ENCODE measurements around the gene ECHS1.
A peak's percentile ranks its signal among the peaks of the same experiment; 100 is the strongest.
"Not testable (repeated sequence)": the region's sequence is repeated elsewhere in the genome, so short reads cannot be mapped to it uniquely, and the experiment has no call there.

The ECHS1 gene

DNA sequence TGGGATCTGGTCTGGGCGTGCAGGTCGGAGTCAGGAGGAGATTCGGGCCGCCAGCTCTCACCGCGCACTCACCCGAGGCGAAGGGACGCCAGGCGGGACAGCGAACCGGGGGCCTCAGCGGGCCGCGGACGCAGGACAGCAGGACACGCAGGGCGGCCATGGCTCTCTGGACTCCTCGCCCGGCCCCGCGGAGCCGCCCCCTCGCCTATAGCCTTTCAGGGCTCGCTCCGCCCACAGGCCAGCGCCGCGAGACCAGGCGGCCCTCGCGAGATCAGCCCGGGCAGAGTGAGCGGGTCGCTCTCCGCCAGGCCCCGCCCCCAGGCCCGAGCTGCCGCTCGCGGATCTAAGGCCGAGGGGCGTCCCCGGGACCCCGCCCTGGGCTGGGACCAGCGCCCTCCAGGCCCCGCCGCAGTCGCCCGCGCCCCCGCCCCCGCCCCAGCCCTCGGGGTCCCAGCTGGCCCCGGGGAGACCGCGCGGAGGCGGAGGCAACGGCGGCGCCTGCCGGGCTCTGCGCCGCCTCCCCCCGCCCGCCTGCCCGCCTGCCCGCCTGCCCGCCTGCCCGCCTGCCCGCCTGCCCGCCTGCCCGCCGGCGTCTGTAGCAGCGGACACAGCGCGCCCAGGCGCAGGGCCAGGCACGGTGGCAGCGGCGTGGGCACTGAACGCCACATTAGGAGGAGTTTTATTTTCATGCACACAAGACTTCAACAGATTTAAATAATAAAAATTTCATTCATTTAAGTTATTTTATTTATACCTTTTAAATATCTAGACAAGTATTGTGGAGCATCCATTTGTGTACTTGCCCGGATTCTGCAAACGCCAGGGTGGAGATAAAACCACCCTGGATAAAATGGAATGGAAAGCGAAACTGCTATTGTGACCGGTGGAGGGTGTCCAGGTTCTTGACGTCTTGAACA lies at the start of gene ECHS1:
Gene ECHS1, minus strand, starts transcription at position 181 of the 917 bp plus-strand sequence. Its CDS starts 21 bp downstream, at position 160.
- peak; percentile 96 for DNase-seq

DNA sequence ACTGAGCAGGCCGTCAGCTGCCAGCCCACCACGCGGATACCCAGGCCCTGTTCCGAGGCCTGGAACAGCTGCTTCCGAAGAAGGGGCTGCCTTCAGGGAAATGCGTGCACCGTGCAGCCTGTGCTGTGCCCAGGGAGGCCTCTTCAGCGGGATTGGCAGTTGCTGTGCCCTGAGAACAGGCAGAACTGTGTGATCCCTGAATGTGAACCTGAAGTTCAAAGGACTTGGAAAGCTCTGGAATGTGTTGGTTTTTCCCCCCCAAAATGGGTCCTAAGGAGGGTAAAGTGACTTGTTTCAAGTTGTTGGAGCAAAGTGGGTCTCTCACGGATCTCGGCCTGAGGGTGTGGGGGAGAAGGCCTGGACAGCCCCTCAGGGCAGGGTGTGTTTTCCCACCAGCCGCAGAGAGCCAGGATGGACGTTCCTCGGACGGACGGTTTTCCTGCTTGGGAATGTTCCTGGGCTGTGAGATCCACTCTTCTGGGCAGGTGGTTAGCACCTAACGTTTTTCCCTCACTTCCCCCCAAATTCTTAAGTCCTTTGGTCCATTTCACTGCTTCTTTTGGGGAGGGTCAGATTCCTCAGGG lies 49.2 kb upstream of the ECHS1 start:
- DNase-seq, result no peak

DNA sequence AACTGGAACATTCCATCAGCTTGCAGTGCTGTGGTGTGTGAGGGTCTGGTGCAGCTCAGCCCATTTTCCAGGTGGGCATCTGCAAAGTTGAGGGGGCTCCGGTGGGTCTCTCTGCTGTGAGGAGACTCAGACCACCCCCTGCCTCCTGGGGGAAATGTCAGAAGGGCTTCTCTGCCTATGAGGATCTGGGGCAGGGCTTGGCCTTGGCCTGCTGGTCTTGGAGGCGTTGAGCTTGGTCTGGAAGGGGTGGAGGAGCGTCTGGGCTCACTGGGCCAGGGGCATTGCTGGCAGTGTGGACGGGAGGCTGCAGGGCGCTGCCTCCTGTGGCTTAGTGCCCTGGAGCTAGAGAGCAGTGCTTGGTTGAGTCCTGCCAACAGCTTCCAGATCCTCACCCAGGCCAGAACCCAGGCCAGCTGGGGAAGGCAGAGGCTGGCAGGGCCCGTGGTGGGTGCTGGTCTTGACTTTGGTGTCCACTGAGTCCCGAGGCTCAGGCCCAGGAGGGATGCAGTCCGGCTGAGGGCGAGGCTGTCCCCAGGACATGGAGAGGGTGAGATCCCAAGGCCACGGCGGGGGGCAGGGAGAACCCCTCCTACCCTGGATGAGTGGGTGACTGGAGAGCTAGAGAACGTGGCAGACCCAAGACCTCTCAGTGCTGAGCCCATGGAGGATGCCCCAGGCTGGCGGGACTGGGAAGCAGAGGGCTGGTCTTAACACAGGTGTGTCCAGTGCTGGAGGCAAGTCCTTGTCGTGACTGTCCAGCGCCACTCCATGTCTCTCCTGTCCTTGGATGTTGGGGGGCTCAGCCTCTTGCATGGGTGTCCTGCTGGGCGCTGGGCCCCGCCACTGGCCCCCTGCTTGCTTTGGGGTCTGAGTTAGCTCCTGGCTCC lies 48.4 kb upstream of the ECHS1 start:
- DNase-seq, result no peak

DNA sequence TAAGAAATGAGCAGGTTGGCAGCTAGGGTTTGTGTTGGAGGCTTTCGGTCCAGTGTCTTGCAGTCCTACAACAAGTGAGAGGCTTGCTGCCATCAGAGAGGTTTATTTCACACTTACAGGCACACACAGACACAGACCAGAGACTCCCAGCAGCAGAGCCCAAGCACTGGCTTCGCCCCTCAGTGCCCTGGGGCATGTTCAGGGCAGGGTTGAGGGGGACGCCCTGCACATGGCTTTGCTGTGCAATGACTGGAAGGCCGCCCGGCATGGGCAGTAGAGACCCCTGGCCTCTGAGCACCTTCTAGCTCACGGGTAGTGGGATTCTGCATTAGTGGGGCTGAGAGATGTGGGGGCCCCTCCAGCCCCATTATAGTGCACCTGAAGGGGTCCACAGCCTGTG lies 47.4 kb upstream of the ECHS1 start:
- no peak for DNase-seq

DNA sequence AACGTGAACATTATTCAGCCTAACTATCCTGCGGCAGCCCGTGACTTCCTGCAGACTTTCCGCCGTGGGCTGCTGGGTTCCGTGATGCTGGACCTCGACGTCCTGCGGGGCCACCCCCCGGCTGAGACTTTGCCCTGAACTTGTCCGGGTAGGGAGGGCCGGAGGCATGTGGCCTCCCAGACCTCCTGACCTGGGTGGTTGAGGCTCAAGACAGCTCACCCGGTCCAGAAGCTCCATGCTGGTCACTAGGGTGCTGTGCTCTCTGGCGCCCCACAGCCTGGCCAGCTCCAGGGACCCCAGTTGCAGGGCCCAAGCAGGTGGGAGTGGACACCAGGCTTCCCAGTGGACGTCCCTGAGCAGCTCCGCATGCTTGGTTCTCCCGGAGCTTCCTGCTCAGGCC lies 46.9 kb upstream of the ECHS1 start:
- no peak for DNase-seq

DNA sequence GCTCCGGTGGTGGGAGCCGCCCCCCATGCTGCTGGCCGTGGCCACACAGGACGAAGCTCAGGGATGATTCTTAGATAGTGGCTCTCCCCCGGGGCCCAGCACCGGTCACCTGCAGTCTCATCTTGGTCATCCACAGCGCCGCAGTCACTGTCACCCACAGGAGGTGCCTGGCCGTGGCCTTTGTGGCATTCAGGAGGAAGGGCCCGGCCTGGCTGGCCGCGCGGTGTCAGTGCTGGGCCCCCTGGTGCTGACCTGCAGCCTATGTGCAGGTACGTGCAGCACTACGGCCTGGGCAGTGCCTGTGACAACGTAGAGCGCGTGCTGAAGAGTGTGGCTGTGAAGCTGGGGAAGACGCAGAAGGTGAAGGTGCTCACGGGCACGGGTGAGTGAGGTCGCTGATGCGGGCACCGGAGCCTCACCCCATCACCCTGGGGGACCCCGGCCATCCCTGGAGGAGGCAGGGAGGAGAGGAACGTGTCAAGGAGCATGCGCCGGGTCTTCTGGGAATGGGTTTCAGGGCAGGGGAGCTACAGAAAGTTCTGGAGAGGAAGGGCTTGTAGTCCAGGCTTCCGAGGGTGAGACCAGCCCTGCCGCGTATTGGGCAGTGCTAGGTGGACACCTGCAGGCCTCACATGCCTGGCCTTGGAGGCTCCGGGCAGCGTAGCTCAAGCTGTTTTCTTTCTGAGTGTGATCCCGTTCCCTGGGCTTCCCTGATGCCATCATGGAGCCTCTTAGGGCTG lies 46.2 kb upstream of the ECHS1 start:
- DNase-seq, result no peak

DNA sequence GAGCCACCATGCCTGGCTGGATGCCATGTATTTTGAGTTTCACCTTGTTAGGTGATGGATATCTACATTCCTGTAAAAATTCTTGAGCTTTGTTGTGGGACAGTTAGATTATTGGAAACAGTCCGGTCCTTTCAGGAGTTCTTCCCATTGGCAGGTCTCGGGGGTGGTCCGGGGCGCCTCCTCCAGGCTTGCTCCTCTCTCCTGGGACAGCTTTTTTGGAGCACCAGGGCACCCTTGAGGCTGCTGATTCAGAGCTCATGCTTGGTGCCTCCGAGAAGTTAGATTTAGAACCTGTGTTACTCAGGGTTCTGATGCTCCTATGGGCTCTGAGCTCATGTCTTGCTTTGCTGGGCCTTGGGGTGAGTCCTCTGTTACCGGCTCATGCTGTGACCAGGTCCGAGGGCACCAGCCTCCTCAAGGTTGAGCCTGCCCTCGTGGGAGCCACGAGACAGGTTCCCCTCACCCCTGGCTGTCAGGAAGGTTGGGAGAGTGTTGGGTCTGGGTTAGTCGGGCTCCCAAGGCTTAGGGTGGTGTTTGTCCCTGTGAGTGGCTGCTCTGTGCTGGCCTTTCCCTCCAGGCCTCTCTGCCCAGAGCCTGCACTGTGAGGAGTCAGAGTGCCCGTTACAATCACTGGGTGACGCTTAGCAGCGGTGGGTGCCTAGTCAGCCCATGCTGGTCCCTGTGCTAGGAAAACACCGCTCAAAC lies 45.3 kb upstream of the ECHS1 start:
- DNase-seq, result no peak

DNA sequence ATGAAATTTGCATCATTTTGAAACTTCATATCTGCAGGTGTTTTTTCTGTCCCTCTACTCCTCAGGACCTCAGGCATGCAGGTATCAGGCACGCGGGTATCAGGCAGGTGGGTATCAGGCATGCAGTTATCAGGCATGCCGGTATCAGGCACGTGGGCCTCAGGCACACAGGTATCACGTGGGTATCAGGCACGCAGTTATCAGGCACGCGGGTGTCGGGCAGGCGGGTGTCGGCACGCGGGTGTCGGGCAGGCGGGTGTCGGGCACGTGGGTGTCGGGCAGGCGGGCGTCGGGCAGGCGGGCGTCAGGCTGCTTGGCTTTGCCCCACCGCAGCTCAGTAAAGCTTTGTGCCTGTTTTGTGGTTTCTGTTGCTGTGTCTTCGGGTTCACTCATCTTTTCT lies 42.6 kb upstream of the ECHS1 start:
- DNase-seq, result no peak

DNA sequence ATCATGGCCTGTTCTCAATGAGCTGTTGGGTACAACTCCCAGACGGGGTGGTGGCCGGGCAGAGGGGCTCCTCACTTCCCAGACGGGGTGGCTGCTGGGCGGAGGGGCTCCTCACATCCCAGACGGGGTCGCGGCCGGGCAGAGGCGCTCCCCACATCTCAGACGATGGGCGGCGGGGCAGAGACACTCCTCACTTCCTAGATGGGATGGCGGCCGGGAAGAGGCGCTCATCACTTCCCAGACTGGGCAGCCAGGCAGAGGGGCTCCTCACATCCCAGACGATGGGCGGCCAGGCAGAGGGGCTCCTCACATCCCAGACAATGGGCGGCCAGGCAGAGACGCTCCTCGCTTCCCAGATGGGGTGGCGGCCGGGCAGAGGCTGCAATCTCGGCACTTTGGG lies 41.2 kb upstream of the ECHS1 start:
- not testable (repeated sequence) for DNase-seq

DNA sequence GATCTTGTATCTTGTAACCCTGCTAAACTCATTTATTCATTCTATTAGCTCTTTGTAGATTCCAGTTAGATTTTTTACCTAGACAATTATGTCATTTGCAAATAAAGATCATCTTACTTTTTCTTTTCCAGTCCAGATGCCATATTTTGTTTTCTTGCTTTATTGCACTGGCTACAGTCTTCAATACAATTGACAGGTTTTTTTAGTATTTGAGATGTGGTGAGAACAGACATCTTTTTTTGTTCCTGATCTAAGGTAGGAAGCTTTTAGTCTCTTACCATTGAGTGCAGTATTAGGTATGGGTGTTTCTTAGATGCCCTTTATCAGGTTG lies 39.2 kb upstream of the ECHS1 start:
- no peak for DNase-seq

DNA sequence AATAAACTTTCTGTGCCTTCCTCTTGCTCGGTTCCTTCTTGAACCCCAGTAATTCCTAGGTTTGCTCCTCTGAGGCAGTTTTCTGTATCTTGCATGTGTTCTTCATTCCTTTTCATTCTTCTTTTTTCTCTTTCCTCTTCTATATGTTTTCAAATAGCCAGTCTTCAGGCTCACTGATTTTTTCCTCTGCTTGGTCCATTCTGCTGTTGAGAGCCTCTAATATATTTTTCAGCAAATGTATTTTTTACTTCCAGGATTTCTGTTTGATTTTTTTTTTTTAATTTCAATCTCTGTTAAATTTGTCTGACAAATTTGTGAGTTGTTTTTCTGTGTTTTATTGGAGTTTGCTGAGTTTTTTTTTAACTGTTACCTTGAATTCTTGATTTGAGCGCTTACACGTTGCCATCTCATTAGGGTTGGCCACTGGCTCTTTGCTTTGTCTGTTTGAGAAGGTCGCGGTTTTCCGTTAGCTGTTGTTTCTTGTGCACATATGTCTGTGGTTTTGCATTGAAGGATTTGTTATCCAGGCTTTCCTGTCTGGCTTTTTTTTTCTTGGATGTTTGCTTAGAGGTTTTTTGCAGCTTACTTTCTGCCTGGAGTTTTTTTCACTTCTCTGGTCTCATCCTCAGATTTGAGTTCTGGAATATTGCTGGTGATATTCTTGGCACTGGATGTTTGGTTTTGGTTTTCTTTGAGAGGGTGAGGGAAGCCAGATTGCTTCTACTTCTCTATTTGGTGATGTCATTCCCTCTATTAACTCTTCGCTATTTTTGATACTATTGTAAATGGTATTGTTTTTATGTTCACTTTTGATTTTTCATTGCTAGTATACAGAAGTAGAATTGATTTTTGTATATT lies 38.6 kb upstream of the ECHS1 start:
- DNase-seq, result no peak

DNA sequence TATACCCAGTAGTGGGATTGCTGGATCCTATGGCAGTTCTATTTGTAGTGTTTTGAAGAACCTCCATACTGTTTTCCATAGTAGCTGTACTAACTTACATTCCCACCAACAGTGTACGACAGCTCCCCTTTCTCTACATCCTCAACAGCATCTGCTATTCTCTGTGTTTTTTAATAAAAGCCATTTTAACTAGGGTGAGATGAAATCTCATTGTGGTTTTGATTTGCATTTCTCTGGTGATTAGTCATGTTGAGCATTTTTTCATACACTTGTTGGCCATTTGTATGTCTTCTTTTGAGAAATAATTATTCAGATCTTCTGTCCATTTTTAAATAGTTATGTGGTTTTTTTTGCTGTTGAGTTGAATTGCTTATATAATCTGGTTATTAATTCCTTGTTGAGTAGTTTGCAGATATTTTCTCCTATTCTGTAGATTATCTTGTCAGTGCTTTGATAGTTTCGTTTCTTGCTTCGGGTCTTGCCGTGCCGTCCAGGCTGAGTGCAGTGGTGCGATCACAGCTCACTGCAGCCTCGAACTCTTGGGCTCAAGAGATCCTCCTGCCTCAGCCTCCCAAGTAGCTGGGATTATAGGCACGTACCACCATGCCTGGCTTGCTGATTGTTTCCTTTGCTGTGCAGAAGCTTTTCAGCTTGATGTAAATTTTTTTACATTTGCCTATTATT lies 32.8 kb upstream of the ECHS1 start:
- no peak for DNase-seq

DNA sequence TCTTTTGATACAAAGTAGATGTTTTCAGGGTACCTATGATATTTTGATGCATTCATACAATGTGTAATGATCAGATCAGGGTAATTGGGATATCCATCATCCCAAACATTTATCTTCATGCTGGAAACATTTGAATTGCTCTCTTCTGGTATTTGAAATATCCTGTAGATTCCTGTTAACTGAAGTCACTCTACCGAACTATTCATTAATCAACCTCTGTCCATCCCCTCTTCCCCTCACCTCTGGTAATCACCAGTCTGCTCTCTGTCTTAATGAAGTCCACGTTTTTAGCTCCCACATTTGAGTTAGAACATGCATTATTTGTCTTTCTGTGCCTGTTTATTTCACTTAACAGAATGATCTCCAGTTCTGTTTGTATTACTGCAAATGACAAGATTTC lies 32.1 kb upstream of the ECHS1 start:
- no peak for DNase-seq

DNA sequence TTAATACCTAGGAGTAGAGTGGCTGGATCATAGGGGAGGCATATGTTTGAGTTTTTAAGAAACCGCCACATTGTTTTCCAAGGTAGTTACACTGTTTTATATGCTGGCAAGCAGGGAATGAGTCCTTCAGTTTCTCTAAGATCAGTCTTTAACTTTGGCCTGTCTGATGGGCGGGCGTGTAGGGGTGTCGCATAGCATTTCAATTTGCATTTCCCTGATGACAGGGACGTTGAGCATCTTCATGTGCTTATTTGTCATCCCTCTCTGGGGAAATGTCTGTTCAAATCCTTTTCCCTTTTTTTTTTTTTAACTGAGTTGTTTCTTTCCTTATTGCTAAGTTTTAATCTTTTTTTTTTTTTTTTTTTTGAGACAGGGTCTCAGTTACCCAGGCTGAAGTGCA lies 30.6 kb upstream of the ECHS1 start:
- DNase-seq, result no peak

DNA sequence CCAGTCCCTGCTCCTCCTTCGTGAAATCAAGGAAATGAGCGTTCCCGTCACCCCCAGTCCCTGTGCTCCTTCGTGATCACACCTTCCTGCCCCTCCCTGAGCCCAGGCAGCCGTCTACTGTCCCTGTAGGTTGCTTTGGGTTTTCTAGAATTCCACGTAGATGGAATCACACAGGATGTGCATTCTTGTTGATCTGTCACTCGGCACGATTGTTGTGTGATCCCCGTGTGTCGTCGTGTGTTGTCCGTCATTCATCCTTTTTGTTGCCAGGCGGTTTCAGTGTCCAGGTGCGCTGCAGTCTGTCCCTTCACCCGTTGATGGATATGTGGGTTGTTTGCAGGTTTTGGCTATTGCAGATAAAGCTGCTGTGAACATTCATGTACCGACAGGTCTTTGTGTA lies 30.2 kb upstream of the ECHS1 start:
- no peak for DNase-seq

DNA sequence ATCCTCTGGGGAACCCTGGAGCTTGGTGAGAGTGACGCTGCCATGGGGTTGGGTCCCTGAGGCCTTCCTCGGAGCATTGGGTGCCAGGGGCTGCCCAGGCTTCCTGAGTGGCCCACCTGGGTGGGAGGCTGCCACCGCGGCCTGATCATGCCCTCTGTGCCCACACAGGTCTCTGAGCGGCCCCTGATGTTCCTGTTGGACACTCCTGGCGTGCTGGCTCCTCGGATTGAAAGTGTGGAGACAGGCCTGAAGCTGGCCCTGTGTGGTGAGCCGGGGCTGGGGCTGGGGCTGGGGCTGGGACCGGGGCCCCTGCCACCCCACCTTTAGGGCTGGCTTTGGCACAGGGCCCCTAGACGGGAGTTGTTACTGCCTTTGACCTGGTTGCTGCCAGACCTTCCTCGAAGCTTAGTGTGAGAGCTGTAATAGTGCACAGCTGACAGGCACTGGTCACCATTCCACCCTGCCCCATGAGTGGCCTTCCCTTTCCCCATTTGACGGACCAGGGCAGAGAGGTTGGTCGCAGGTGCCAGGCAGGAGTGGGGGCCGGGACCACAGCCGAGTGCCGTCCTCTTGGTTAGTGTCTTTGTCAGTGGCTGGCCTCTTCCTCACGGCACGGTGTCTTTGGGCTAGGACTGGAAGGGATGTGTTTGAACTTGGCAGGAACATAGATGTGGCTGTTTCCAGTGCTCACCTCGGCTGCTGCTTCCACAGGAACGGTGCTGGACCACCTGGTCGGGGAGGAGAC lies 29.0 kb upstream of the ECHS1 start:
- DNase-seq, result no peak

DNA sequence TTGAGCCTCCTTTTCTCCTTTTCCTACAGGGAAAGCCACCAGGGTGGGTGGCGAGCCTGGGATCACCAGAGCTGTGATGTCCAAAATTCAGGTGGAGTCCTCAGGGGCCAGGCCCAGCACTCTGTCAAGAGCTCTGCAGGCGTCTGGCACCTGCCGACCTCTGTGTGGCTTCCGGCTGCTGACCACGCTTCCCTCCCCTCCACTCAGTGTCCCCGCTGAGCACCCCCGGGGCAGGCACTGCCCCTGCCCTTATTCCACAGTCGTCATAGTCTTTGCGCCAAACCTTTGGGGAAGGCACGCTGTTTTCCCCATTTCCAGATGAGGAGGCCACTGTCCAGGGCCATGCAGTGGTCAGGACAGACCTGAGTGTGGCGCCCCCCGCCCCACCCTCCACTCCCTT lies 28.3 kb upstream of the ECHS1 start:
- no peak for DNase-seq

DNA sequence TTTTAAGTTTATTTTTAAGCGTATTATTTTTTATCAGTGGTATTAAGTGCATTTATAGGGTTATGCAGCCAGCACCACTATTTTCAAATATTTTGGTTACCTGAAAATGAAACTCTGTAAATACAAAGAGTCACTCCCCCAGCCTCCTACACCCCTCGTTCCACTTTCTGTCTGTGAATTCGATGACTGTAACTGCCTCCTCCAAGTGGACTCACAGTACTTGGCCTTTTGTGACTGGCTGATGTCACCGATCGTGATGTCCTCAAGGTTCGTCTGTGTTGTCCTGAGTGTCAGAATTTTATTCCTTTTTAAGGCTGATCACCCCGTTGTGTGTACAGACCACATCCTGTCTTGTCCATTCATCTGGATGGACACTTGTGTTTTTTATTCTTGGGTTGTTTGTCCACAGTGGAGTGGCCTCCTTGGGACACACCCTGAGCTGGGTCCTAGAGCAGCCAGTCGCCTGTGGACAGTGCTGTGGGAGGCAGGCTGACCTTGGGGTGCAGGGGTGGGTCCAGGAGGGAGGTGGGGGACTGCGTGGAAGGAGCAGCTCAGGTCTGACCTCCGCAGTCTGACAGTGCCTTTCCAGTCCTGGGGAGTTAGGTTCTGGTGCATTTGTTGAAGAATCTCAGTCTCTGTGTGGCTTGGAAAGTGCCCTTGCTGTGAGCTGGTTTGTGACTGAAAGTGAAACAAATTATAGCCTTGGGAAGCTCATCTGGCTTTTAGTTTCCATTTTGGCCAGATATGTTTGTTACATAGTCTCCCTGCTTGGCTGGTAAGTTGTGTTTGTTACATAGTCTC lies 27.7 kb upstream of the ECHS1 start:
- DNase-seq, result no peak

DNA sequence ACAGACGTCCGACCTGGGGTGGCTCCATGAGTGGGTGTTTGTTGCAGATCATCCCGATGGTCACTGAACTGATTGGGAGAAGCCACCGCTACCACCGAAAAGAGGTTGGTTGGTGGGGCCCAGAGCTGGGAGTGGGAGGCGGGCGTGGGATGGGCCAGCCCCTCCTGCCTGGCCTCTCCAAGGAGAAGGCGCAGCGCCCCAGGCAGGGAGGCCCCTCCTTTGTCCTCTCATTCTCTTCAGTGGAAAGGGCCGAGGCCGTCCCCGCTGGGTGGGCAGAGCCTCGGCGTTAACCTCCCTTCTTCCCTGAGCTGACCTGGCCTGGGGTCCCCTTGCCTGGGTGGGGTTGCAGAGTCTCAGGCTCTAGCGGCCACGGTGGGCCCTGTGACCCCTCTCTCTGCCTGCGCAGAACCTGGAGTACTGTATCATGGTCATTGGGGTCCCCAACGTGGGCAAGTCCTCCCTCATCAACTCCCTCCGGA lies 26.0 kb upstream of the ECHS1 start:
- no peak for DNase-seq
